SK-N-SH (cell line): Measurements from ENCODE around the gene BSCL2. TPM values are rescaled to one million over a fixed set of nuclear protein-coding genes. Genes with fewer than 3 reads are reported as not detected.

Experiments used
- CTCF ChIA-PET: fragments of 300-600, 350-600 bp; formaldehyde crosslinking; extraction: SDS; loops from one replicate; lab custom pipeline; 2021; lab: Yijun Ruan, JAX
- POLR2A ChIA-PET: fragments of 350-600 bp; sonication (Branson Sonifier 250); formaldehyde crosslinking; extraction: SDS; loops from one replicate; lab custom pipeline; 2020; ENCODE audit warnings: antibody characterized with exemption, inconsistent platforms; lab: Yijun Ruan, JAX
- DNase-seq: peaks from one replicate; pipeline ENCODE4 v3.0.0; 2012
- H2AFZ ChIP-seq: fragments of 200-600 bp; sonication (generic); 2 replicates; pipeline ENCODE4 v1.8.1; 2016; ENCODE audit warnings: antibody characterized with exemption, mild to moderate bottlenecking, low read depth
- H3F3A ChIP-seq: fragments of 200-600 bp; sonication (generic); replicated peaks from 2 replicates; pipeline ENCODE3; 2016; ENCODE audit warnings: antibody characterized with exemption, mild to moderate bottlenecking; ENCODE audit not compliant: insufficient read depth
- H3K27ac ChIP-seq, 2 experiments: fragments of 200-500 bp in 1 of 2; fragments of 200-600 bp in 1 of 2; sonication (Bioruptor generic) in 1 of 2; sonication (generic), shearing (Covaris generic) in 1 of 2; 2 replicates each; pipeline versions ENCODE4 v1.5.1 to v1.6.1; 2014 to 2016; ENCODE audit warnings: low read depth in 2 of 2, inconsistent platforms in 1 of 2, low read length in 1 of 2, mild to moderate bottlenecking in 1 of 2, mixed read lengths in 1 of 2
- H3K27me3 ChIP-seq: fragments of 200-600 bp; sonication (generic), shearing (Covaris generic); 2 replicates; pipeline ENCODE4 v1.6.1; 2016; ENCODE audit warnings: mixed run types; ENCODE audit not compliant: insufficient read depth
- H3K36me3 ChIP-seq, 2 experiments: fragments of 200-500 bp in 1 of 2; fragments of 200-600 bp in 1 of 2; sonication (Bioruptor generic) in 1 of 2; sonication (generic) in 1 of 2; replicated peaks in 1 of 2; 2 replicates each; pipeline versions ENCODE3 to v1.5.1; 2014 to 2016; ENCODE audit warnings: low read length in 1 of 2, mild to moderate bottlenecking in 1 of 2; ENCODE audit not compliant: insufficient read depth in 2 of 2, control insufficient read depth in 1 of 2
- H3K4me1 ChIP-seq, 2 experiments: fragments of 200-500 bp in 1 of 2; fragments of 200-600 bp in 1 of 2; sonication (Bioruptor generic) in 1 of 2; sonication (generic), shearing (Covaris generic) in 1 of 2; 2 replicates each; pipeline versions ENCODE4 v1.5.1 to v1.6.1; 2014 to 2016; ENCODE audit warnings: low read depth in 1 of 2, low read length in 1 of 2, mixed run types in 1 of 2; ENCODE audit not compliant: insufficient read depth in 2 of 2, control insufficient read depth in 1 of 2
- H3K4me2 ChIP-seq: fragments of 200-600 bp; sonication (generic), shearing (Covaris generic); 2 replicates; pipeline ENCODE4 v1.6.1; 2017; ENCODE audit warnings: mixed run types
- H3K4me3 ChIP-seq, 2 experiments: fragments of 200-500 bp in 1 of 2; fragments of 200-600 bp in 1 of 2; sonication (Bioruptor generic) in 1 of 2; sonication (generic), shearing (Covaris generic) in 1 of 2; 2 replicates each; pipeline versions ENCODE4 v1.5.1 to v1.8.1; 2014 to 2016; ENCODE audit warnings: low read depth in 2 of 2, inconsistent platforms in 1 of 2, low read length in 1 of 2, mild to moderate bottlenecking in 1 of 2, mixed read lengths in 1 of 2, moderate library complexity in 1 of 2
- H3K79me2 ChIP-seq: fragments of 200-600 bp; sonication (generic); 2 replicates; pipeline ENCODE4 v1.8.1; 2017; ENCODE audit warnings: mild to moderate bottlenecking; ENCODE audit not compliant: insufficient read depth
- H3K9ac ChIP-seq: fragments of 200-600 bp; sonication (generic); 2 replicates; pipeline ENCODE4 v1.6.1; 2017; ENCODE audit warnings: mixed run types
- H3K9me2 ChIP-seq: fragments of 200-600 bp; sonication (generic); 2 replicates; pipeline ENCODE4 v1.6.1; 2017; ENCODE audit warnings: mixed run types
- H3K9me3 ChIP-seq: fragments of 200-600 bp; sonication (generic); 2 replicates; pipeline ENCODE4 v1.6.1; 2017; ENCODE audit warnings: mixed run types, mild to moderate bottlenecking, moderate library complexity
- H4K20me1 ChIP-seq: fragments of 200-600 bp; sonication (generic); 2 replicates; pipeline ENCODE4 v1.6.1; 2017; ENCODE audit warnings: mild to moderate bottlenecking, mixed run types; ENCODE audit not compliant: insufficient read depth
- CTCF ChIP-seq: fragments of 200-600 bp; sonication (generic); IDR thresholded peaks from 2 replicates; pipeline ENCODE4 v1.6.1; 2017; ENCODE audit warnings: antibody characterized with exemption, mild to moderate bottlenecking, moderate library complexity
- EZH2phosphoT487 ChIP-seq: fragments of 200-600 bp; sonication (generic); IDR thresholded peaks from 2 replicates; pipeline ENCODE4 v1.6.1; 2017; ENCODE audit warnings: low read depth, mixed run types, mild to moderate bottlenecking, antibody characterized with exemption, moderate library complexity, borderline replicate concordance
- FOXJ3 ChIP-seq: sonication (generic); formaldehyde crosslinking; IDR thresholded peaks from 2 replicates; pipeline ENCODE4 v1.5.1; 2020; ENCODE audit warnings: mild to moderate bottlenecking, missing genetic modification reagents
- IRF3 ChIP-seq: fragments of 150-350 bp; IDR thresholded peaks from 2 replicates; pipeline ENCODE4 v1.6.1; 2016; ENCODE audit warnings: mild to moderate bottlenecking, low read depth, low read length
- JUND ChIP-seq: IDR thresholded peaks from 2 replicates; pipeline ENCODE4 v1.4.0; 2012
- MAX ChIP-seq: IDR thresholded peaks from 2 replicates; pipeline ENCODE4 v1.4.0; 2012; ENCODE audit warnings: low read depth
- MXI1 ChIP-seq: IDR thresholded peaks from 2 replicates; pipeline ENCODE4 v1.6.1; 2012; ENCODE audit warnings: mild to moderate bottlenecking, low read depth, low read length, improper control_type of control experiment
- NFIC ChIP-seq: IDR thresholded peaks from 2 replicates; pipeline ENCODE4 v1.4.0; 2012; ENCODE audit warnings: borderline replicate concordance
- PBX3 ChIP-seq: IDR thresholded peaks from 2 replicates; pipeline ENCODE4; 2012
- POLR2AphosphoS5 ChIP-seq: IDR thresholded peaks from 2 replicates; pipeline ENCODE4 v1.6.1; 2012; ENCODE audit warnings: low read depth, low read length
- RCOR1 ChIP-seq: fragments of 150-350 bp; IDR thresholded peaks from 2 replicates; pipeline ENCODE4 v1.6.1; 2017; ENCODE audit warnings: antibody characterized with exemption, low read length
- RFX5 ChIP-seq: IDR thresholded peaks from 2 replicates; pipeline ENCODE4 v1.6.1; 2012; ENCODE audit warnings: mild to moderate bottlenecking, improper control_type of control experiment, low read length
- SIN3A ChIP-seq: IDR thresholded peaks from 2 replicates; pipeline ENCODE4 v1.6.1; 2012; ENCODE audit warnings: low read depth, mild to moderate bottlenecking, low read length, moderate library complexity, borderline replicate concordance
- SMC3 ChIP-seq: IDR thresholded peaks from 2 replicates; pipeline ENCODE4 v1.6.1; 2012; ENCODE audit warnings: low read depth, low read length, improper control_type of control experiment
- TAF1 ChIP-seq: IDR thresholded peaks from 2 replicates; pipeline ENCODE4 v1.6.1; 2012; ENCODE audit warnings: low read depth, mild to moderate bottlenecking, low read length, moderate library complexity, borderline replicate concordance
- TCF12 ChIP-seq: IDR thresholded peaks from 2 replicates; pipeline ENCODE4 v1.4.0; 2012
- TEAD4 ChIP-seq: IDR thresholded peaks from 2 replicates; pipeline ENCODE4 v1.4.0; 2012; ENCODE audit warnings: mild to moderate bottlenecking, borderline replicate concordance; ENCODE audit not compliant: insufficient read depth
- USF1 ChIP-seq: IDR thresholded peaks from 2 replicates; pipeline ENCODE4 v1.4.0; 2012; ENCODE audit warnings: low read depth, borderline replicate concordance
- USF2 ChIP-seq: fragments of 150-350 bp; IDR thresholded peaks from 2 replicates; pipeline ENCODE4 v1.6.1; 2017; ENCODE audit warnings: antibody characterized with exemption, low read length, low read depth, borderline replicate concordance
- WGBS: methylation state at CpG from one replicate; pipeline ENCODE4 v1.1.6; 2017; ENCODE audit warnings: low lambda C conversion rate; 5-methylcytosine and 5-hydroxymethylcytosine counted together
- polyA plus RNA-seq, 3 experiments: library from polyadenylated mRNA; depleted of rRNA; stranded (reverse); fragments of >200 nt; gene quantifications; 2 replicates each; pipeline ENCODE4 v1.2.3, GENCODE V29; 2012

The BSCL2 gene
- polyA plus RNA-seq, 1 of the 3 experiments (the other 2 are of a cell fraction), result 81.5 TPM

- Histone ChIP-seq H4K20me1 (no peaks in the 10 kb centered on the region), H3K9ac (peak overlapping the region; percentile 96), H3K27me3 (no peaks in the 10 kb centered on the region), H3K9me3 (no peaks in the 10 kb centered on the region), H3K4me1 (peaks cover 15 to 21% of the 10 kb centered on the region in 2 experiments; a peak in 3 of 4 replicates)
- no peak for DNase-seq
- CTCF ChIA-PET, result interaction anchor here (0.7 to 1.7 kb wide), 3 partner anchors 17 to 283 kb away, joined by 3 to 7 read pairs (median 6); no protein-coding TSS in a partner anchor
- no peak for TF ChIP-seq MXI1
- no peak for TF ChIP-seq TEAD4
- no peak for TF ChIP-seq USF2
- TF ChIP-seq RCOR1, result no peak
- no peak for TF ChIP-seq NFIC
- no peak for TF ChIP-seq TAF1
- TF ChIP-seq FOXJ3, result no peak
- TF ChIP-seq USF1, result no peak
- TF ChIP-seq TCF12, result no peak
- no peak for TF ChIP-seq MAX
- TF ChIP-seq SIN3A, result no peak
- no peak for TF ChIP-seq CTCF
- no peak for TF ChIP-seq PBX3
- TF ChIP-seq IRF3, result no peak
- no peak for TF ChIP-seq POLR2AphosphoS5
- no peak for TF ChIP-seq JUND
- no peak for TF ChIP-seq SMC3
- no peak for TF ChIP-seq EZH2phosphoT487
- TF ChIP-seq RFX5, result no peak
- TF ChIP-seq, all 33 proteins: peak for 0
- POLR2A ChIA-PET, result interaction anchor here (2.6 kb wide), 1 partner anchor 13 kb away, joined by 13 read pairs; the partner anchor contains the start of genes C11orf98 and CSKMT
- Histone ChIP-seq H3K79me2 (peaks cover 62% of the 10 kb centered on the region), H3K4me3 (peak overlapping the region; percentile 79 to 98), H2AFZ (no peak overlapping the region), H3K9me2 (no peaks in the 10 kb centered on the region), H3K36me3 (peaks cover 19 to 26% of the 10 kb centered on the region in 2 experiments), H3K27ac (peak overlapping the region in 1 of 2 experiments; percentile 70; a peak in 1 of 4 replicates), H3F3A (peaks cover 43% of the 10 kb centered on the region), H3K4me2 (peak overlapping the region; percentile 96)
- 74% methylated on average over 15 of the region's 15 CpGs for WGBS
Measured at GRCh38 chr11:62677714-62678113, 29.5 kb downstream of the BSCL2 start.
